IPS-11a (cell line): ENCODE data around the gene CYP1A1.
"Not testable (repeated sequence)": the region's sequence is repeated elsewhere in the genome, so short reads cannot be mapped to it uniquely, and the experiment has no call there.

Experiments
- H3K4me3 ChIP-seq: one replicate; pipeline ENCODE4 v1.5.1; 2013; ENCODE audit warnings: low read depth, low read length, control low read depth

The CYP1A1 gene

GRCh38 chr15:74738239-74738638, 12.9 kb upstream of the CYP1A1 start:
- not testable (repeated sequence) for H3K4me3 ChIP-seq

GRCh38 chr15:74735305-74735704, 10.0 kb upstream of the CYP1A1 start:
- H3K4me3 ChIP-seq, result no peak overlapping the region

- no peak overlapping the region for H3K4me3 ChIP-seq
These were observed 7.9 kb upstream of the CYP1A1 start for GRCh38 chr15:74733269-74733668.

- H3K4me3 ChIP-seq, result no peak overlapping the region
These were observed 7.5 kb upstream of the CYP1A1 start for GRCh38 chr15:74732846-74733245.

GRCh38 chr15:74730619-74731316, 5.4 kb upstream of the CYP1A1 start:
- no peak overlapping the region for H3K4me3 ChIP-seq

- H3K4me3 ChIP-seq, result not testable (repeated sequence)
These were observed 4.0 kb upstream of the CYP1A1 start for GRCh38 chr15:74729372-74729771.

GRCh38 chr15:74728699-74729098, 3.4 kb upstream of the CYP1A1 start:
- H3K4me3 ChIP-seq, result not testable (repeated sequence)

GRCh38 chr15:74727727-74728126, 2.4 kb upstream of the CYP1A1 start:
- no peak overlapping the region for H3K4me3 ChIP-seq

GRCh38 chr15:74726774-74727164, 1.4 kb upstream of the CYP1A1 start:
- H3K4me3 ChIP-seq, result peak overlapping the region; percentile 25

GRCh38 chr15:74725845-74726773, 781 bp upstream of the CYP1A1 start:
- H3K4me3 ChIP-seq, result peak overlapping the region; percentile 50

- H3K4me3 ChIP-seq, result no peak overlapping the region
These were observed 631 bp downstream of the CYP1A1 start for GRCh38 chr15:74724570-74725224.

- no peak overlapping the region for H3K4me3 ChIP-seq
These were observed 1.5 kb downstream of the CYP1A1 start for GRCh38 chr15:74723754-74724334.

- H3K4me3 ChIP-seq, result no peak overlapping the region
These were observed 2.1 kb downstream of the CYP1A1 start for GRCh38 chr15:74723187-74723586.

- no peak overlapping the region for H3K4me3 ChIP-seq
These were observed 2.7 kb downstream of the CYP1A1 start for GRCh38 chr15:74722591-74722990.

- no peak overlapping the region for H3K4me3 ChIP-seq
These were observed 8.7 kb downstream of the CYP1A1 start for GRCh38 chr15:74716651-74717050.

- no peak overlapping the region for H3K4me3 ChIP-seq
These were observed 13.0 kb downstream of the CYP1A1 start for GRCh38 chr15:74712311-74712710.

GRCh38 chr15:74710319-74711094, 14.8 kb downstream of the CYP1A1 start:
- no peak overlapping the region for H3K4me3 ChIP-seq

- H3K4me3 ChIP-seq, result no peak overlapping the region
These were observed 15.4 kb downstream of the CYP1A1 start for GRCh38 chr15:74709892-74710291.

- no peak overlapping the region for H3K4me3 ChIP-seq
These were observed 16.3 kb downstream of the CYP1A1 start for GRCh38 chr15:74709011-74709410.

- no peak overlapping the region for H3K4me3 ChIP-seq
These were observed 28.5 kb downstream of the CYP1A1 start for GRCh38 chr15:74696808-74697207.

GRCh38 chr15:74696398-74696729, 29.0 kb downstream of the CYP1A1 start:
- H3K4me3 ChIP-seq, result peak overlapping the region; percentile 92
